HG03066 (cell line): ENCODE data around the gene SYT14.
"Not testable (repeated sequence)": the region's sequence is repeated elsewhere in the genome, so short reads cannot be mapped to it uniquely, and the experiment has no call there.

ENCODE experiments used
- ATAC-seq: cut with Tn5 transposase; IDR thresholded peaks from one replicate; pipeline ENCODE4 v1.9.1; 2021; ENCODE audit warnings: low read depth; ENCODE audit not compliant: unreplicated experiment

Gene SYT14

GRCh38 chr1:210022044-210022443 is 84.0 kb downstream of the SYT14 start:
- ATAC-seq, result no peak

- no peak for ATAC-seq
Observed at GRCh38 chr1:210024282-210024681, 86.3 kb downstream of the SYT14 start.

GRCh38 chr1:210024996-210025395 is 87.0 kb downstream of the SYT14 start:
- ATAC-seq, result no peak

- no peak for ATAC-seq
Observed at GRCh38 chr1:210025870-210026269, 87.9 kb downstream of the SYT14 start.

- no peak for ATAC-seq
Observed at GRCh38 chr1:210027994-210028393, 90.0 kb downstream of the SYT14 start.

- no peak for ATAC-seq
Observed at GRCh38 chr1:210031473-210031872, 93.5 kb downstream of the SYT14 start.

GRCh38 chr1:210043058-210043457 is 105.0 kb downstream of the SYT14 start:
- no peak for ATAC-seq

GRCh38 chr1:210049616-210050015 is 111.6 kb downstream of the SYT14 start:
- no peak for ATAC-seq

- not testable (repeated sequence) for ATAC-seq
Observed at GRCh38 chr1:210050491-210050890, 112.5 kb downstream of the SYT14 start.

- ATAC-seq, result no peak
Observed at GRCh38 chr1:210053126-210053525, 115.1 kb downstream of the SYT14 start.

- ATAC-seq, result no peak
Observed at GRCh38 chr1:210057593-210057992, 119.6 kb downstream of the SYT14 start.

GRCh38 chr1:210061992-210062391 is 124.0 kb downstream of the SYT14 start:
- no peak for ATAC-seq

GRCh38 chr1:210070531-210070930 is 132.5 kb downstream of the SYT14 start:
- no peak for ATAC-seq

- no peak for ATAC-seq
Observed at GRCh38 chr1:210072129-210072528, 134.1 kb downstream of the SYT14 start.

GRCh38 chr1:210072896-210073504 is 135.0 kb downstream of the SYT14 start:
- no peak for ATAC-seq

GRCh38 chr1:210074904-210075303 is 136.9 kb downstream of the SYT14 start:
- no peak for ATAC-seq

GRCh38 chr1:210076620-210077019 is 138.6 kb downstream of the SYT14 start:
- no peak for ATAC-seq

GRCh38 chr1:210081494-210081893 is 143.5 kb downstream of the SYT14 start:
- ATAC-seq, result no peak

GRCh38 chr1:210085359-210085758 is 147.3 kb downstream of the SYT14 start:
- no peak for ATAC-seq

GRCh38 chr1:210087058-210087457 is 149.0 kb downstream of the SYT14 start:
- ATAC-seq, result no peak

GRCh38 chr1:210089855-210090254 is 151.8 kb downstream of the SYT14 start:
- no peak for ATAC-seq

- no peak for ATAC-seq
Observed at GRCh38 chr1:210092366-210092765, 154.3 kb downstream of the SYT14 start.

GRCh38 chr1:210093461-210093860 is 155.4 kb downstream of the SYT14 start:
- no peak for ATAC-seq
